B cell (primary cell): ENCODE data around the gene KLF16. TPM values are rescaled to one million over a fixed set of nuclear protein-coding genes. Genes with fewer than 3 reads are reported as not detected.

ENCODE experiments used
- ATAC-seq: fragments of 200-7000 bp; cut with Tn5 transposase; one replicate; pipeline ENCODE4 v1.10.0; 2021; ENCODE audit warnings: low read depth, mild to moderate bottlenecking, moderate number of reproducible peaks, moderate library complexity
- CTCF ChIA-PET: fragments of 350-600 bp; sonication (Branson Sonifier 250); formaldehyde crosslinking; loops from one replicate; lab custom pipeline; 2021; ENCODE audit warnings: antibody characterized with exemption, inconsistent platforms; lab: Charles Lee
- POLR2A ChIA-PET: fragments of 350-600 bp; sonication (Branson Sonifier 250); formaldehyde crosslinking; loops from one replicate; lab custom pipeline; 2021; ENCODE audit warnings: antibody characterized with exemption; lab: Charles Lee
- DNase-seq: peaks from one replicate; pipeline ENCODE4 v3.0.0; 2013
- H2AFZ ChIP-seq: 2 replicates; pipeline ENCODE4 v1.6.1; 2012; ENCODE audit warnings: mild to moderate bottlenecking, low read depth, low read length; ENCODE audit not compliant: insufficient read depth, poor library complexity, severe bottlenecking
- H3K27ac ChIP-seq, 2 donors: 1 replicate in 1 of 2; 2 replicates in 1 of 2; pipeline ENCODE4 v1.5.1; 2012 to 2013; ENCODE audit warnings: low read length in 2 of 2, mild to moderate bottlenecking in 2 of 2, moderate library complexity in 1 of 2
- H3K27me3 ChIP-seq, 4 experiments: fragments of 200-600 bp in 1 of 4; sonication (generic) in 1 of 4; replicated peaks in 1 of 4; 1 replicate in 2 of 4; 2 replicates in 2 of 4; pipeline versions ENCODE4 v1.6.1 to v1.7.0; 2013 to 2016; ENCODE audit warnings: low read length in 3 of 4, mild to moderate bottlenecking in 2 of 4, mixed read lengths in 1 of 4, moderate library complexity in 1 of 4; ENCODE audit not compliant: insufficient read depth in 4 of 4, control insufficient read depth in 3 of 4; ENCODE audit errors: control extremely low read depth in 1 of 4
- H3K36me3 ChIP-seq, 2 experiments: replicated peaks in 1 of 2; 1 replicate in 1 of 2; 2 replicates in 1 of 2; pipeline versions ENCODE4 v1.6.1 to v1.7.1; 2013; ENCODE audit warnings: low read length in 1 of 2; ENCODE audit not compliant: insufficient read depth in 2 of 2, control insufficient read depth in 1 of 2; ENCODE audit errors: control extremely low read depth in 1 of 2, extremely low read depth in 1 of 2
- H3K4me1 ChIP-seq, 2 donors: fragments of 200-600 bp in 1 of 2; sonication (generic) in 1 of 2; 1 replicate in 1 of 2; 2 replicates in 1 of 2; pipeline versions ENCODE4 v1.5.1 to v1.6.1; 2013 to 2017; ENCODE audit warnings: low read length in 2 of 2; ENCODE audit not compliant: control insufficient read depth in 2 of 2, insufficient read depth in 2 of 2
- H3K4me2 ChIP-seq: replicated peaks from 2 replicates; pipeline ENCODE3; 2012; ENCODE audit warnings: mild to moderate bottlenecking, low read depth, low read length; ENCODE audit not compliant: poor library complexity, severe bottlenecking
- H3K4me3 ChIP-seq, 5 experiments: fragments of 200-600 bp in 1 of 5; sonication (generic) in 1 of 5; 1 replicate in 3 of 5; 2 replicates in 2 of 5; pipeline versions ENCODE4 v1.5.1 to v1.7.0; 2011 to 2016; ENCODE audit warnings: low read length in 4 of 5, mild to moderate bottlenecking in 4 of 5, low read depth in 2 of 5, control low read depth in 1 of 5, moderate library complexity in 1 of 5; ENCODE audit not compliant: insufficient read depth in 1 of 5; ENCODE audit errors: control extremely low read depth in 1 of 5, extremely low read depth in 1 of 5
- H3K79me2 ChIP-seq: fragments of 200-600 bp; sonication (generic); one replicate; pipeline ENCODE4 v1.6.0; 2016; ENCODE audit warnings: low read length; ENCODE audit not compliant: control insufficient read depth, insufficient read depth
- H3K9ac ChIP-seq: fragments of 200-600 bp; sonication (generic); 2 replicates; pipeline ENCODE4 v1.6.1; 2017; ENCODE audit warnings: mild to moderate bottlenecking, low read length, moderate library complexity
- H3K9me3 ChIP-seq, 3 donors: one replicate each; pipeline versions ENCODE4 v1.6.1 to v1.7.1; 2013; ENCODE audit warnings: low read length in 2 of 3; ENCODE audit not compliant: control insufficient read depth in 2 of 3, insufficient read depth in 1 of 3; ENCODE audit errors: control extremely low read depth in 1 of 3
- H4K20me1 ChIP-seq: 2 replicates; pipeline ENCODE4 v1.6.0; 2012; ENCODE audit warnings: mild to moderate bottlenecking, low read length; ENCODE audit not compliant: insufficient read depth, control insufficient read depth, poor library complexity, severe bottlenecking
- H3K27ac Mint-ChIP-seq: one replicate; pipeline ENCODE4 v1.8.0; 2021; ENCODE audit warnings: mixed read lengths
- H3K27me3 Mint-ChIP-seq: one replicate; pipeline ENCODE4 v1.8.0; 2021; ENCODE audit warnings: mixed read lengths
- H3K4me1 Mint-ChIP-seq: one replicate; pipeline ENCODE4 v1.8.0; 2021; ENCODE audit warnings: mixed read lengths
- H3K4me3 Mint-ChIP-seq: one replicate; pipeline ENCODE4 v1.8.0; 2021; ENCODE audit warnings: mixed read lengths
- H3K9me3 Mint-ChIP-seq: one replicate; pipeline ENCODE4 v1.8.0; 2022; ENCODE audit warnings: mixed read lengths; ENCODE audit not compliant: insufficient read depth
- EZH2 ChIP-seq: IDR thresholded peaks from 2 replicates; pipeline ENCODE4 v1.6.1; 2012; ENCODE audit warnings: borderline replicate concordance, low read depth, mild to moderate bottlenecking, moderate library complexity, low read length; ENCODE audit not compliant: insufficient read depth, poor library complexity, severe bottlenecking
- WGBS: methylation state at CpG from one replicate; pipeline ENCODE4 v1.1.5; 2013; ENCODE audit warnings: missing lambda C conversion rate; ENCODE audit not compliant: insufficient coverage; 5-methylcytosine and 5-hydroxymethylcytosine counted together
- intact Hi-C: fragments of 100-400 bp; cut with micrococcal nuclease; formaldehyde crosslinking; loops from one replicate; pipeline ENCODE4 v1.10.0; 2022
- polyA plus RNA-seq: library from polyadenylated mRNA; depleted of rRNA; stranded (reverse); fragments of >200 nt; gene quantifications from 2 replicates; pipeline ENCODE4 v1.2.3, GENCODE V29; 2012
- total RNA-seq, 2 donors: library from RNA; stranded (reverse); fragments of 120-200 nt in 1 of 2; gene quantifications; 1 replicate in 1 of 2; 2 replicates in 1 of 2; pipeline versions ENCODE4 v1.2.3 to v1.2.4, GENCODE V29; 2013 to 2022
- TF ChIP-seq, protein P1 (sequence below): fragments of 200-600 bp; IDR thresholded peaks from one replicate; pipeline ENCODE4 v1.8.0; 2022; ENCODE audit warnings: antibody characterized with exemption, mild to moderate bottlenecking

KLF16 gene
- total and polyA plus RNA-seq, 2 donors (not counting 1 experiment from before 2014, with no cell fraction given) = 29.7 to 49.0 TPM

GRCh38 chr19:1884719-1885334, 21.4 kb upstream of the KLF16 start:
- TF ChIP-seq, protein P1, sequence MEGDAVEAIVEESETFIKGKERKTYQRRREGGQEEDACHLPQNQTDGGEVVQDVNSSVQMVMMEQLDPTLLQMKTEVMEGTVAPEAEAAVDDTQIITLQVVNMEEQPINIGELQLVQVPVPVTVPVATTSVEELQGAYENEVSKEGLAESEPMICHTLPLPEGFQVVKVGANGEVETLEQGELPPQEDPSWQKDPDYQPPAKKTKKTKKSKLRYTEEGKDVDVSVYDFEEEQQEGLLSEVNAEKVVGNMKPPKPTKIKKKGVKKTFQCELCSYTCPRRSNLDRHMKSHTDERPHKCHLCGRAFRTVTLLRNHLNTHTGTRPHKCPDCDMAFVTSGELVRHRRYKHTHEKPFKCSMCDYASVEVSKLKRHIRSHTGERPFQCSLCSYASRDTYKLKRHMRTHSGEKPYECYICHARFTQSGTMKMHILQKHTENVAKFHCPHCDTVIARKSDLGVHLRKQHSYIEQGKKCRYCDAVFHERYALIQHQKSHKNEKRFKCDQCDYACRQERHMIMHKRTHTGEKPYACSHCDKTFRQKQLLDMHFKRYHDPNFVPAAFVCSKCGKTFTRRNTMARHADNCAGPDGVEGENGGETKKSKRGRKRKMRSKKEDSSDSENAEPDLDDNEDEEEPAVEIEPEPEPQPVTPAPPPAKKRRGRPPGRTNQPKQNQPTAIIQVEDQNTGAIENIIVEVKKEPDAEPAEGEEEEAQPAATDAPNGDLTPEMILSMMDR = no peak
- no peak for TF ChIP-seq EZH2
- intact Hi-C loops = loop anchor here (1.0 kb wide), 3 partner anchors 9 to 20 kb away; partner anchors contain the start of genes ADAT3 and SCAMP4
- Mint-ChIP-seq H3K4me1 (peaks cover 36% of the 10 kb centered on the region), H3K27ac (peak overlapping the region; percentile 96), H3K4me3 (peak overlapping the region; percentile 99), H3K9me3 (no peaks in the 10 kb centered on the region), H3K27me3 (no peaks in the 10 kb centered on the region)
- H3K9ac ChIP-seq = peak overlapping the region; percentile 74
- peaks cover 32 to 51% of the 10 kb centered on the region in 2 donors for H3K4me1 ChIP-seq
- ChIA-PET CTCF (interaction anchor here (0.6 to 2.3 kb wide), 3 partner anchors 11 to 182 kb away, joined by 3 to 6 read pairs (median 3); no protein-coding TSS in a partner anchor), POLR2A (interaction anchor here (2.0 to 3.3 kb wide), 2 partner anchors 9 to 13 kb away, joined by 6 to 20 read pairs; no protein-coding TSS in a partner anchor)
- WGBS = 1% methylated on average over 56 of the region's 56 CpGs
- peaks cover 46% of the 10 kb centered on the region for H4K20me1 ChIP-seq
- ATAC-seq = no peak
- peak overlapping the region; percentile 92 for H3K4me2 ChIP-seq
- H3K79me2 ChIP-seq = peaks cover 56% of the 10 kb centered on the region
- no peak for DNase-seq
- peaks cover 0 to 13% of the 10 kb centered on the region in 2 experiments for H3K36me3 ChIP-seq
- H3K27me3 ChIP-seq = no peaks in the 10 kb centered on the region
- H2AFZ ChIP-seq = peak overlapping the region; percentile 31
- peak overlapping the region; percentile 63 to 92 (median 86) for H3K4me3 ChIP-seq
- H3K27ac ChIP-seq = peak overlapping the region; percentile 59 to 62
- H3K9me3 ChIP-seq = no peaks in the 10 kb centered on the region

- Mint-ChIP-seq H3K4me3 (peak overlapping the region; percentile 99), H3K9me3 (no peaks in the 10 kb centered on the region), H3K27me3 (no peaks in the 10 kb centered on the region), H3K4me1 (peaks cover 36% of the 10 kb centered on the region), H3K27ac (peak overlapping the region; percentile 96)
- TF ChIP-seq EZH2 = no peak
- H2AFZ ChIP-seq = peak overlapping the region; percentile 31
- H3K4me2 ChIP-seq = peak overlapping the region; percentile 92
- H3K27ac ChIP-seq = peak overlapping the region; percentile 59 to 62
- peak overlapping the region; percentile 63 to 92 (median 86) for H3K4me3 ChIP-seq
- peak overlapping the region; percentile 74 for H3K9ac ChIP-seq
- peaks cover 56% of the 10 kb centered on the region for H3K79me2 ChIP-seq
- DNase-seq (peak; percentile 30), ATAC-seq (no peak)
- 3% methylated on average over 9 of the region's 11 CpGs for WGBS
- peaks cover 46% of the 10 kb centered on the region for H4K20me1 ChIP-seq
- H3K36me3 ChIP-seq = peaks cover 0 to 13% of the 10 kb centered on the region in 2 experiments
- CTCF ChIA-PET = no interaction called here
- H3K9me3 ChIP-seq = no peaks in the 10 kb centered on the region
- H3K27me3 ChIP-seq = no peaks in the 10 kb centered on the region
- intact Hi-C loops = no loop called here
- POLR2A ChIA-PET = interaction anchor here (1.1 to 2.0 kb wide), 2 partner anchors 9 to 13 kb away, joined by 3 to 6 read pairs; no protein-coding TSS in a partner anchor
- peaks cover 32 to 51% of the 10 kb centered on the region in 2 donors for H3K4me1 ChIP-seq
Measured at GRCh38 chr19:1884291-1884718, 20.9 kb upstream of the KLF16 start.
